ENCODE data around the gene UGT2B7.

- TF ChIP-seq EZH2phosphoT487 (conservative IDR thresholded peaks at IDR 0.05; ENCODE audit: low read length): no peak
- no peak for TF ChIP-seq CTCF (IDR thresholded peaks at IDR 0.05; ENCODE audit: insufficient read depth, low read length, poor library complexity, severe bottlenecking)
Observed at GRCh38 chr4:69056921-69057550, 39.2 kb upstream of the UGT2B7 start.

All from SU-DHL-6 (cell line).